Lung (tissue), 12 donors: ENCODE data around the gene VWC2L. TPM values are rescaled to one million over a fixed set of nuclear protein-coding genes. Genes with fewer than 3 reads are reported as not detected.

ENCODE experiments used
- ATAC-seq: fragments of 200-7000 bp; cut with Tn5 transposase; one replicate; pipeline ENCODE4 v1.9.1; 2020; ENCODE audit warnings: moderate number of reproducible peaks; ENCODE audit not compliant: insufficient read depth, low FRiP score
- DNase-seq, 3 donors: peaks; one replicate each; pipeline ENCODE4 v3.0.0-alpha.2; 2013 to 2017
- H3K27ac ChIP-seq, 2 donors: one replicate each; pipeline ENCODE4 v1.5.1; 2013; ENCODE audit warnings: mild to moderate bottlenecking in 2 of 2, moderate library complexity in 2 of 2, control low read depth in 1 of 2, inconsistent platforms in 1 of 2, low read depth in 1 of 2, low read length in 1 of 2
- H3K27me3 ChIP-seq, 3 donors: one replicate each; pipeline ENCODE4 v1.5.1; 2013; ENCODE audit warnings: low read length in 2 of 3; ENCODE audit not compliant: control insufficient read depth in 3 of 3, insufficient read depth in 3 of 3
- H3K36me3 ChIP-seq, 4 donors: one replicate each; pipeline ENCODE4 v1.5.1; 2013; ENCODE audit warnings: low read length in 4 of 4, mild to moderate bottlenecking in 1 of 4, moderate library complexity in 1 of 4; ENCODE audit not compliant: control insufficient read depth in 4 of 4, insufficient read depth in 4 of 4
- H3K4me1 ChIP-seq, 5 donors: one replicate each; pipeline ENCODE4 v1.5.1; 2013; ENCODE audit warnings: low read length in 5 of 5, mild to moderate bottlenecking in 2 of 5, moderate library complexity in 1 of 5; ENCODE audit not compliant: control insufficient read depth in 5 of 5, insufficient read depth in 5 of 5
- H3K4me3 ChIP-seq: one replicate; pipeline ENCODE4 v1.5.1; 2013; ENCODE audit warnings: mild to moderate bottlenecking, control low read depth, moderate library complexity
- H3K9ac ChIP-seq, 2 donors: one replicate each; pipeline ENCODE4 v1.5.1; 2013; ENCODE audit warnings: low read length in 2 of 2, control low read depth in 1 of 2; ENCODE audit not compliant: insufficient read depth in 1 of 2
- H3K9me3 ChIP-seq, 4 donors: one replicate each; pipeline ENCODE4 v1.5.1; 2013; ENCODE audit warnings: low read length in 3 of 4, mild to moderate bottlenecking in 1 of 4, moderate library complexity in 1 of 4; ENCODE audit not compliant: control insufficient read depth in 4 of 4, insufficient read depth in 3 of 4
- WGBS, 2 donors: extraction: QIAGEN DNeasy Blood & Tissue Kit; methylation state at CpG; one replicate each; pipeline ENCODE4 v1.1.7; 2013; 5-methylcytosine and 5-hydroxymethylcytosine counted together
- polyA plus RNA-seq, 2 donors: library from polyadenylated mRNA; stranded (reverse); fragments of 200-250 nt; gene quantifications; one replicate each; pipeline ENCODE4 v1.2.1, GENCODE V29; 2013
- total RNA-seq, 2 donors: library from RNA; depleted of rRNA in 1 of 2; stranded (reverse); fragments of >200 nt in 1 of 2; gene quantifications; one replicate each; pipeline ENCODE4 v1.2.1, GENCODE V29; 2014 to 2021
- TF ChIP-seq, protein P1 (sequence below): IDR thresholded peaks from 2 replicates; pipeline ENCODE4 v1.5.1; 2012; ENCODE audit warnings: mild to moderate bottlenecking; ENCODE audit errors: control extremely low read depth, extremely low read depth
- donor health status: control.
- donor health status: control.
- donor health status: Bipolar disorder and iron deficiency.
- donor health status: healthy.
- donor health status: DM: yes; HTN: yes; CAD: no.

Gene VWC2L
- total and polyA plus RNA-seq, 4 donors: 0.01 to 0.57 (median 0.14) TPM

DNA sequence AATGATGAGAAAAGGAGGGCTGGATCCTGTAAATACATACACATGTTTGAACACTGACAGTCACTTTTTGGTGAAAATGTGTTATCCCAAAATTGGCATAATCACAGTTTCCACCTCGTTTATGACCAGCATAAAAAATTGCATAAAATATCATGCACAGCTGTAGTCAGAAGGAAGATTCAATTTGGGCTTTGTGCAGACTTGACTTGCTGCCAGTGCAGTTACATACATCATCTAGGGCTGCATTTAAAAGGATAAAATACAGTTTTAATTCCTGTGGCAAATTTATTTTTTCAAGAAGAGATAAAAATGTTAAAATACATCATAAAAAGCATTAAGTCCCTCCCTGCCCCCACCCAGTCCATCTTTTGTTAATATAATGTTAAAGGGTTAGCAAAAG is 103.8 kb downstream of the VWC2L start:
- H3K36me3 ChIP-seq: no peaks in the 10 kb centered on the region
- DNase-seq (peak in 1 of 3 donors; percentile 34), ATAC-seq (no peak)
- H3K4me3 ChIP-seq: no peak overlapping the region
- no peaks in the 10 kb centered on the region for H3K4me1 ChIP-seq
- TF ChIP-seq, protein P1, sequence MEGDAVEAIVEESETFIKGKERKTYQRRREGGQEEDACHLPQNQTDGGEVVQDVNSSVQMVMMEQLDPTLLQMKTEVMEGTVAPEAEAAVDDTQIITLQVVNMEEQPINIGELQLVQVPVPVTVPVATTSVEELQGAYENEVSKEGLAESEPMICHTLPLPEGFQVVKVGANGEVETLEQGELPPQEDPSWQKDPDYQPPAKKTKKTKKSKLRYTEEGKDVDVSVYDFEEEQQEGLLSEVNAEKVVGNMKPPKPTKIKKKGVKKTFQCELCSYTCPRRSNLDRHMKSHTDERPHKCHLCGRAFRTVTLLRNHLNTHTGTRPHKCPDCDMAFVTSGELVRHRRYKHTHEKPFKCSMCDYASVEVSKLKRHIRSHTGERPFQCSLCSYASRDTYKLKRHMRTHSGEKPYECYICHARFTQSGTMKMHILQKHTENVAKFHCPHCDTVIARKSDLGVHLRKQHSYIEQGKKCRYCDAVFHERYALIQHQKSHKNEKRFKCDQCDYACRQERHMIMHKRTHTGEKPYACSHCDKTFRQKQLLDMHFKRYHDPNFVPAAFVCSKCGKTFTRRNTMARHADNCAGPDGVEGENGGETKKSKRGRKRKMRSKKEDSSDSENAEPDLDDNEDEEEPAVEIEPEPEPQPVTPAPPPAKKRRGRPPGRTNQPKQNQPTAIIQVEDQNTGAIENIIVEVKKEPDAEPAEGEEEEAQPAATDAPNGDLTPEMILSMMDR: no peak
- no peaks in the 10 kb centered on the region for H3K27me3 ChIP-seq
- H3K9me3 ChIP-seq: peaks cover 0 to 2% (median 0%) of the 10 kb centered on the region in 4 donors
- WGBS, 2 donors: 29 to 50% methylated on average over 1 of the region's 1 CpG
- no peak overlapping the region for H3K9ac ChIP-seq
- no peak overlapping the region for H3K27ac ChIP-seq

DNA sequence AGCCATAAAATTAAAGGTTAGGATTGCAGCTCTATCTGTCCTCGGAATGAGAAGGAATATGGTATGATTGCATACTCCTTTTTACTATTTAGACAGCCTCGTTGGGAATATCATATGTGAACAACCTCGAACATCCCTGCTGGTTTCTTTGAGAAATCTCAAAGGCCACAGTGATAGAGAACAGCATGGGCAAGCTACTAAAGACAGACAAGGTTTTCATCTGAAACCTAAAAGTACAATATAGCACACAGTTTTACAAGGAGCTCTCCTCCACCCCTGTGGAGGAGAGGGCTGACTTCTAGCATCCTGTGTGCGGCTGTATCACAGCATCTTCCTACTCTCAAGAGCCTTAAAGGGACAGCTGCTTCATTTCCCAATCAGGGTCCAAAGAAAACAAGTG is 104.3 kb downstream of the VWC2L start:
- Histone ChIP-seq H3K9me3 (peaks cover 0 to 2% (median 0%) of the 10 kb centered on the region in 4 donors), H3K36me3 (no peaks in the 10 kb centered on the region), H3K9ac (no peak overlapping the region), H3K27me3 (no peaks in the 10 kb centered on the region), H3K27ac (no peak overlapping the region), H3K4me1 (no peaks in the 10 kb centered on the region), H3K4me3 (no peak overlapping the region)
- WGBS, 2 donors: 58 to 63% methylated on average over 4 of the region's 4 CpGs
- DNase-seq (peak in 1 of 3 donors; percentile 2), ATAC-seq (no peak)
- TF ChIP-seq, protein P1: no peak

GRCh38 chr2:214519258-214519818 is 108.5 kb downstream of the VWC2L start:
- Histone ChIP-seq H3K27me3 (no peaks in the 10 kb centered on the region), H3K9ac (no peak overlapping the region), H3K27ac (no peak overlapping the region), H3K36me3 (no peaks in the 10 kb centered on the region), H3K9me3 (peaks cover 0 to 2% (median 0%) of the 10 kb centered on the region in 4 donors), H3K4me1 (no peaks in the 10 kb centered on the region), H3K4me3 (no peak overlapping the region)
- TF ChIP-seq, protein P1: no peak
- DNase-seq (no peak), ATAC-seq (no peak)
- WGBS, 2 donors: 89 to 91% methylated on average over 5 of the region's 5 CpGs

DNA sequence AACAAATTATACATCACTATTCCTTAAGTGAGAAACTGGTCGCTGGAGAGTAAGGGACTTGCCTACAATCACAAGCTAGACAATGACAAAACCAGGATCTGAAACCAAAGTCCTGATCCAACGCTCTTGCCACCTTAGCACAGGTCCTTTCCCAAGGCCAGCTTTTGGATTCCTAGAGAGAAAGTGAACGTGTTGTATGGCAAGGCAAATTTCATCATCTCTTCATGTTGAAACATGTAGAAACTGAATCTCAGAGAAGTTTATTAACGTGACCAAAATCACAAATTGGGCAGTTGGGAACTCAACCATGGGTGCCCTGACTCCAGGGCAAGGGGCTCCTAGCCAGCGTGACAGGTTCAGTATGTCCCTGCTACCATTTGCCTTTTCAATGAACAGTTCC is 118.2 kb downstream of the VWC2L start:
- H3K27me3 ChIP-seq: no peaks in the 10 kb centered on the region
- H3K4me3 ChIP-seq: no peak overlapping the region
- H3K4me1 ChIP-seq: no peaks in the 10 kb centered on the region
- H3K27ac ChIP-seq: no peak overlapping the region
- H3K9ac ChIP-seq: no peak overlapping the region
- DNase-seq: no peak
- no peaks in the 10 kb centered on the region for H3K36me3 ChIP-seq
- TF ChIP-seq, protein P1: no peak
- no peaks in the 10 kb centered on the region for H3K9me3 ChIP-seq
- WGBS, 2 donors: 82 to 84% methylated on average over 5 of the region's 5 CpGs
- no peak for ATAC-seq
